ENCODE data around the gene LAP3. TPM values are rescaled to one million over a fixed set of nuclear protein-coding genes. Genes with fewer than 3 reads are reported as not detected.

The LAP3 gene
- total and polyA plus RNA-seq, 10 donors: 47.0 to 135 (median 96.0) TPM

GRCh38 chr4:17613761-17614415, 36.9 kb downstream of the LAP3 start:
- peak; percentile 80 for DNase-seq

GRCh38 chr4:17614416-17615299, 37.7 kb downstream of the LAP3 start, which contains the start of gene MED28:
MED28 (plus strand) TSS chr4:17614641; CDS start chr4:17614655, 14 bp downstream.
- intact Hi-C loops (cut with DNase I; ENCODE audit: low total_unique reads): no loop called here
- 0 to 1% (median 0%) methylated on average over 46 of the region's 46 CpGs for WGBS, 5 donors
- Histone ChIP-seq H3K36me3 (peaks cover 0 to 37% (median 16%) of the 10 kb centered on the region in 6 donors), H3K4me1 (peaks cover 24 to 63% (median 56%) of the 10 kb centered on the region in 6 donors), H3K27ac (peak within 1 kb of the TSS; percentile 77 to 94 (median 86)), H3K27me3 (replicated peaks in 1 of 7) (no peaks in the 10 kb centered on the region), H3K9me3 (no peaks in the 10 kb centered on the region), H3K4me3 (peak within 1 kb of the TSS; percentile 60 to 95 (median 86))
- DNase-seq: peak; percentile 98
- peak; percentile 96 to 97 (median 97) for TF ChIP-seq POLR2AphosphoS5 (IDR thresholded peaks at IDR 0.05)
- peak; percentile 24 to 75 (median 48) for TF ChIP-seq POLR2A (IDR thresholded peaks at IDR 0.05)
- peak in 5 of 11 experiments; percentile 18 to 50 (median 35) for TF ChIP-seq CTCF (IDR thresholded peaks at IDR 0.05 in 8 of 11, conservative IDR thresholded peaks at IDR 0.05 in 3 of 11)

More at GRCh38 chr4:17613761-17614415, 36.9 kb downstream of the LAP3 start:
- peaks cover 0 to 36% (median 11%) of the 10 kb centered on the region in 6 donors for H3K36me3 ChIP-seq
- TF ChIP-seq POLR2A (IDR thresholded peaks at IDR 0.05) (no peak), CTCF (IDR thresholded peaks at IDR 0.05 in 8 of 11, conservative IDR thresholded peaks at IDR 0.05 in 3 of 11) (no peak), POLR2AphosphoS5 (IDR thresholded peaks at IDR 0.05) (no peak)
- intact Hi-C loops (cut with DNase I; ENCODE audit: low total_unique reads): no loop called here
- H3K4me1 ChIP-seq: peaks cover 20 to 56% (median 48%) of the 10 kb centered on the region in 6 donors
- H3K27me3 ChIP-seq (replicated peaks in 1 of 7): no peaks in the 10 kb centered on the region
- peak overlapping the region; percentile 60 to 95 (median 86) for H3K4me3 ChIP-seq
- H3K27ac ChIP-seq: peak overlapping the region; percentile 77 to 94 (median 86)
- H3K9me3 ChIP-seq: no peaks in the 10 kb centered on the region
- 0 to 9% (median 2%) methylated on average over 23 of the region's 23 CpGs for WGBS, 5 donors

GRCh38 chr4:17616283-17616682, 39.3 kb downstream of the LAP3 start:
- 41 to 54% (median 45%) methylated on average over 5 of the region's 5 CpGs for WGBS, 5 donors
- H3K27me3 ChIP-seq (replicated peaks in 1 of 7): no peaks in the 10 kb centered on the region
- TF ChIP-seq POLR2AphosphoS5 (IDR thresholded peaks at IDR 0.05): no peak
- no peak for TF ChIP-seq CTCF (IDR thresholded peaks at IDR 0.05 in 8 of 11, conservative IDR thresholded peaks at IDR 0.05 in 3 of 11)
- no peak for TF ChIP-seq POLR2A (IDR thresholded peaks at IDR 0.05)
- no peaks in the 10 kb centered on the region for H3K9me3 ChIP-seq
- intact Hi-C loops (cut with DNase I; ENCODE audit: low total_unique reads): no loop called here
- peak overlapping the region in 6 of 8 donors; percentile 60 to 89 (median 84) for H3K4me3 ChIP-seq
- H3K27ac ChIP-seq: no peak overlapping the region
- H3K4me1 ChIP-seq: peaks cover 24 to 71% (median 58%) of the 10 kb centered on the region in 6 donors
- no peak for DNase-seq
- H3K36me3 ChIP-seq: peaks cover 0 to 53% (median 32%) of the 10 kb centered on the region in 6 donors

Data from spleen (tissue), 11 donors.